Mesothelial cell of epicardium (in vitro differentiated cells): Measurements from ENCODE around the gene SULT2A1. TPM values are rescaled to one million over a fixed set of nuclear protein-coding genes. Genes with fewer than 3 reads are reported as not detected.
"Not testable (repeated sequence)": the region's sequence is repeated elsewhere in the genome, so short reads cannot be mapped to it uniquely, and the experiment has no call there.

Source experiments
- DNase-seq, 2 experiments: peaks; one replicate each; pipeline ENCODE4 v3.0.0; 2021; ENCODE audit warnings: low spot score in 2 of 2; ENCODE audit not compliant: unreplicated experiment in 2 of 2
- H3K27ac Mint-ChIP-seq: 2 replicates; pipeline ENCODE4 v1.8.0; 2021; ENCODE audit warnings: mixed read lengths
- H3K27me3 Mint-ChIP-seq: 2 replicates; pipeline ENCODE4 v1.8.0; 2021; ENCODE audit warnings: low read depth, mixed read lengths
- H3K36me3 Mint-ChIP-seq: 2 replicates; pipeline ENCODE4 v1.8.0; 2021; ENCODE audit warnings: mixed read lengths
- H3K4me1 Mint-ChIP-seq: 2 replicates; pipeline ENCODE4 v1.8.0; 2021; ENCODE audit warnings: mixed read lengths
- H3K4me3 Mint-ChIP-seq: 2 replicates; pipeline ENCODE4 v1.8.0; 2021; ENCODE audit warnings: mild to moderate bottlenecking, moderate library complexity, mixed read lengths
- H3K9me3 Mint-ChIP-seq: 2 replicates; pipeline ENCODE4 v1.8.0; 2021; ENCODE audit warnings: mixed read lengths
- CTCF ChIP-seq: fragments of 200-600 bp; sonication (generic); IDR thresholded peaks from one replicate; pipeline ENCODE4 v1.5.0; 2021; ENCODE audit warnings: antibody characterized with exemption; ENCODE audit not compliant: unreplicated experiment
- total RNA-seq: library from RNA; stranded (reverse); gene quantifications from 3 replicates; pipeline ENCODE4 v1.2.1, GENCODE V29; 2021

SULT2A1 gene
- total RNA-seq, 1 donor from 2014 or later = not detected

DNA sequence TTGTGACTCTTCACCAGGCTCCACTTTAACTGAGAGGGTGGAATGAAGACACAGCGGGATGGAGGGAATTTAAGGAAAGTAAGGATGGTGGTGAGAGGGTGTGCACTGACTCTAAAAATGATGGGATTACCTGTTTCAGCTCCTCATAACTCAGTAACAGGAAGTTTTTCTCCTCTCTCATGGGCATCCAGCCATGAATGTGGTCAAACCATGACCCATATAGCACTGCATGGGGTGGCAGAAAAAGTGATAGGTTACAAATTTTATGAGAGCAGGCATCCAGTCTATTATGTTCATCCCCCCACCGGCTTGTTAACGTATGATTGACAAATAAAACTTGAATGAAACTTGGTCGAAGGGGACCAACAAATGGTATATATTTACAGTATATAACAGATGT lies 7.2 kb downstream of the SULT2A1 start:
- H3K9me3 Mint-ChIP-seq = peaks cover 3% of the 10 kb centered on the region
- H3K27ac Mint-ChIP-seq = no peak overlapping the region
- H3K4me3 Mint-ChIP-seq = no peak overlapping the region
- peaks cover 5% of the 10 kb centered on the region for H3K27me3 Mint-ChIP-seq
- no peaks in the 10 kb centered on the region for H3K36me3 Mint-ChIP-seq
- TF ChIP-seq CTCF = no peak
- H3K4me1 Mint-ChIP-seq = no peaks in the 10 kb centered on the region
- no peak for DNase-seq

- Mint-ChIP-seq H3K27me3 (no peaks in the 10 kb centered on the region), H3K4me1 (peaks cover 4% of the 10 kb centered on the region), H3K9me3 (no peaks in the 10 kb centered on the region), H3K27ac (no peak overlapping the region), H3K36me3 (no peaks in the 10 kb centered on the region), H3K4me3 (no peak overlapping the region)
- no peak for TF ChIP-seq CTCF
- DNase-seq = no peak
Measured at GRCh38 chr19:47865166-47865565, 20.9 kb downstream of the SULT2A1 start.

DNA sequence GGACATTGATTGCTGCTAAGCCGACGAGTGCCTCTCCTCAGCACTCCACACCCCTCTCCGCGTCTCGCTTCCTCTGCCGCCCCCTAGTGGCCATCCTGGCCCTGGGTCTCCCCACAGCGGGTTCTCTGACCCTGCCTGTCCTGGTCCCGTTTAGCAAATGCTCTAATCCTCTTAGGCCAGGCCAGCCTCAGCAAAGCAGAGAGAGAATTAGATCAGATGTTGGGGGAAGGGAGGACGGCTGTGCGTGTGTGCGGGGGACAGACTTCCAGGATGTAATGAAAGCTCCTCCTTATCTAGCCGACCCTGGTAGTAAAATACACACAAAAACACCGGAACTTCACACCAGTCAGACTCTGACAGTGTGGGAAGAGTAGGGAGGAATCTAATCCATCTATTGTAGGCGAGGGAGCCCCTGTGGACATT lies 22.6 kb downstream of the SULT2A1 start:
- H3K27me3 Mint-ChIP-seq = no peaks in the 10 kb centered on the region
- H3K9me3 Mint-ChIP-seq = no peaks in the 10 kb centered on the region
- no peaks in the 10 kb centered on the region for H3K36me3 Mint-ChIP-seq
- no peak overlapping the region for H3K4me3 Mint-ChIP-seq
- H3K4me1 Mint-ChIP-seq = peaks cover 4% of the 10 kb centered on the region
- peak; percentile 93 for TF ChIP-seq CTCF
- DNase-seq = peak; percentile 91 to 96
- peak overlapping the region; percentile 10 for H3K27ac Mint-ChIP-seq

DNA sequence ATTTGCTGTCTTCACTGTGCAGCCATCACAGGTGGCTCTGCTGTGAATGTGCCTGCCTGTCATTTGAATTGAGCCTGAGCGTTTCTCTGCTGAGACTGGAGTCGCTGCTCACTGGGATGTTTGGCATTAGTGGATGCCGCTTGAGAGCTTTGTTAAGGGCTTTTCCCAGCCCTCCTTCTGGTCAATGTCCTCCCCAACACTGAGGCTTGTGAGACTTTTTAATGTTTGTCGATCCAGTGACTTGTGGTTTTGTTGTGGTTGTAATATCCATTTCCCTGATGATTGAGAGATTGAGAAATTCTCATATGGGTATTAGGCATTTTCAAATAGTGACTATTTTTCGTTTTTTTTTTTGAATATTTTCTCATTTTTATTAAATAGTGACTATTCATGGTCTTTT lies 24.5 kb downstream of the SULT2A1 start:
- no peak for DNase-seq
- H3K36me3 Mint-ChIP-seq = no peaks in the 10 kb centered on the region
- H3K27ac Mint-ChIP-seq = no peak overlapping the region
- H3K9me3 Mint-ChIP-seq = no peaks in the 10 kb centered on the region
- no peaks in the 10 kb centered on the region for H3K27me3 Mint-ChIP-seq
- no peak for TF ChIP-seq CTCF
- no peak overlapping the region for H3K4me3 Mint-ChIP-seq
- peaks cover 4% of the 10 kb centered on the region for H3K4me1 Mint-ChIP-seq

DNA sequence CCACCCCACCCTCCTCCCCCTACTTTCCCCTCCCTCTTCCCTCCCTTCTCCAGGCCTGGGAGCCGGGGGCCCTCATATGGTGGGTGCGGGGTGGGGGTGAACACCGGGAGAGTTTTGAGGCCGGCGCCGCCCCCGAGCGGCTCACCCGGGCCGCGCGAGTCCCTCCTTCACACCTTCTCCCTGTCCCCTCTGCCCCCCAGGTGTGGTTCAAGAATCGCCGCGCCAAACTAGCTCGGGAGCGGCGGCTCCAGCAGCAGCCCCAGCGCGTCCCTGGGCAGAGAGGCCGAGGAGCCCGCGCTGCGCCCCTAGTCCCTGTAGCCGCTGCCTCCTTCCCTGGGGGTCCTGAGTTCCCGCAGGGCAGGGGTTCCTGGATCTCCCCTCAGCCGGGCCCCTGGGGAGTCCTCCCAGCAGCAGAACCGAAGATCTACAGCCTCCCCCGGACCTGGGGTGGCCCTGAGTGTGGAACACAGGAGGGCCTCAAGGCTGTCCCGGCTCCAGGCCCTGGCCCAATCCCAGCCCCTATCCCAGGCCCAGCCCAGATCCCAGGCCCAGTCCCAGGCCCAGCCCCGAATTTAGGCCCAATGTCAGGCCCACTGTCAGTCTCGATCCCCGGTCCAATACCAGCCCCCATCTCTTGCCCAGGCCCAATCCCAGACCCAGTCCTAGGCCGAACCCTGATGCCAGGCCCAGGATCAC lies 25.4 kb downstream of the SULT2A1 start:
- no peak overlapping the region for H3K27ac Mint-ChIP-seq
- no peaks in the 10 kb centered on the region for H3K9me3 Mint-ChIP-seq
- TF ChIP-seq CTCF = no peak
- DNase-seq = no peak
- H3K4me3 Mint-ChIP-seq = no peak overlapping the region
- peaks cover 4% of the 10 kb centered on the region for H3K4me1 Mint-ChIP-seq
- no peaks in the 10 kb centered on the region for H3K27me3 Mint-ChIP-seq
- no peaks in the 10 kb centered on the region for H3K36me3 Mint-ChIP-seq

GRCh38 chr19:47859838-47860237 lies 26.3 kb downstream of the SULT2A1 start:
- not testable (repeated sequence) for H3K27ac Mint-ChIP-seq, DNase-seq, H3K36me3 Mint-ChIP-seq, H3K4me1 Mint-ChIP-seq, H3K4me3 Mint-ChIP-seq, H3K9me3 Mint-ChIP-seq, H3K27me3 Mint-ChIP-seq

DNA sequence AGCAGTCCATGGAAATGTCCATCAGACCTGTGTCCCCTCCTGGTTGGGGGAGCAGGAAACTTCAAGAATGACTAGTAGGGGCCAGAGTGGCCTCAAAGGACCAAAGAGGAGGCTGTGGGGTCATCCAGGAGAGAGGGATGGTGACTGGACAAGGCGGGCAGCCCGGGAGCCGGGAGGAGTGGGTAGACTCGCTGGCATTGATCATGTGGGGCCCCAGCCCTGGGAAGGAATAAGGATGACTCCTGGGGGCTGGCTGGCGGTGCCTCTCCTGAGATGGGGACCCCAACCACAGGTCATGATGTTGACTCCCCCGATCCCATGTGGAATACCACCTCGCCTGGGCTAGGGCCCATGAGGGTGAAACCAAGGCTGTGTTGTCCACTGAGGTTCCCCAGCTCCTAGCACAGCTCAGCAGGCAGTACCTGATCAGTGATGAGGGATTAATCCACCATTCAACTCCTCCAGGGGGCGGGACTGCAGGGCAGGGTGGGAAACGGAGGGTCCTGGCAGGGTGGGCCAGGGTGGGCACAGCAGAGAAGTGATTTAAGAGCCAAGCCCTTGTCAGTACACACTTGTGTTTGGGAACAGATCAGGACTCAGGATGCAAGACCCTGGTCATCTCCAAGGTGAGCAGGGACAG lies 27.3 kb downstream of the SULT2A1 start, which contains the start of gene TPRX2:
TPRX2 (plus strand) TSS at position 590 of the 640 bp plus-strand sequence; CDS start at position 602, 12 bp downstream.
- H3K36me3 Mint-ChIP-seq, H3K4me1 Mint-ChIP-seq, H3K4me3 Mint-ChIP-seq, H3K9me3 Mint-ChIP-seq, H3K27ac Mint-ChIP-seq, H3K27me3 Mint-ChIP-seq, DNase-seq: not testable (repeated sequence)

GRCh38 chr19:47858231-47858630 lies 27.9 kb downstream of the SULT2A1 start:
- H3K27ac Mint-ChIP-seq, DNase-seq, H3K9me3 Mint-ChIP-seq, H3K36me3 Mint-ChIP-seq, H3K4me3 Mint-ChIP-seq, H3K4me1 Mint-ChIP-seq, H3K27me3 Mint-ChIP-seq: not testable (repeated sequence)
